T-helper 2 cell treated with Interferon-gamma antibody and Interleukin-4, amounts not matched to agents 5 μg/mL and 100 μg/mL, for 36 hours (primary cell): ENCODE data around the gene MED9.
"Not testable (repeated sequence)": the region's sequence is repeated elsewhere in the genome, so short reads cannot be mapped to it uniquely, and the experiment has no call there.

Experiments
- DNase-seq: peaks from one replicate; pipeline ENCODE4 v3.0.0; 2021; ENCODE audit warnings: low spot score
- H3K27ac Mint-ChIP-seq: one replicate; pipeline ENCODE4 v1.8.0; 2021; ENCODE audit warnings: mild to moderate bottlenecking, mixed read lengths
- H3K27me3 Mint-ChIP-seq: one replicate; pipeline ENCODE4 v1.8.0; 2021; ENCODE audit warnings: low read depth, mixed read lengths
- H3K36me3 Mint-ChIP-seq: one replicate; pipeline ENCODE4 v1.8.0; 2021; ENCODE audit warnings: low read depth, mixed read lengths
- H3K4me1 Mint-ChIP-seq: one replicate; pipeline ENCODE4 v1.8.0; 2021; ENCODE audit warnings: low read depth, mixed read lengths
- H3K4me3 Mint-ChIP-seq: one replicate; pipeline ENCODE4 v1.8.0; 2022; ENCODE audit warnings: mild to moderate bottlenecking, moderate library complexity, mixed read lengths
- H3K9me3 Mint-ChIP-seq: one replicate; pipeline ENCODE4 v1.8.0; 2021; ENCODE audit warnings: mixed read lengths

The MED9 gene

DNA sequence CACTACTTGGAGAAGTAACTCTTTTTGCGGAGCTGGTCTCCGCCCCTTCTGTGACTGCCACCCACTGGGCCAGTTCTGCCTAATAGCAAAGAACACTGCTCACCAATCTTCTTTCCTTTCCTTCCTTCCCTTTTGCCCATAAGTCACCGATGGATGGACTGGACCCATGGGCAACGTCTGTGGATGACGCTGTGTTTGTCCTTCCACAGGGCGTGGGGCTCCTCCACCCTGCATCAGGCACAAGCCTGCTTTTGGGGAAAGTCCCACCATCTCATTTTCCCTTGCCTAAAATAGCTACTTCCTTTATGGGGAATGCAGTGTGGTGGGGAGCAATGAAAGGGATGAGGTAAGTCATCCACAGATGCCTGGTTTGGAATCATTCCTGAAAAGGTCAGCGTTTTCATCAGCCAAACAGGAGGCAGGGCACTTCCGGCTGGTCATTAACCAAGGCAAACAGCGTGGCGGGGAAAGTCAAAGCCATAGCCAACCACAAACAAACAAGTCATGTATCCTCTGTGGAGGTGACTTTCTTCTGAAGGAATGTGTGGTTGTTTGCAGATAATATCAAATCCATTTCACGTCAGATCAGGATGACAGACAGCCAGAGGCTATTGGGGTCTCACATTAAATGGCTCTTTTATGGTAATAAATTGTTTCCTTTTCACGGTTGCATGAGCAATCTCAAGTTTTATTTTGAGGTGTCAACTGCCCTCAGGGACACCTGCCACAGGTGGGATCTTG, 30.7 kb upstream of the MED9 start:
- DNase-seq, result no peak
- Mint-ChIP-seq H3K27me3 (no peaks in the 10 kb centered on the region), H3K27ac (no peak overlapping the region), H3K36me3 (no peaks in the 10 kb centered on the region), H3K4me1 (no peaks in the 10 kb centered on the region), H3K9me3 (no peaks in the 10 kb centered on the region), H3K4me3 (no peak overlapping the region)

DNA sequence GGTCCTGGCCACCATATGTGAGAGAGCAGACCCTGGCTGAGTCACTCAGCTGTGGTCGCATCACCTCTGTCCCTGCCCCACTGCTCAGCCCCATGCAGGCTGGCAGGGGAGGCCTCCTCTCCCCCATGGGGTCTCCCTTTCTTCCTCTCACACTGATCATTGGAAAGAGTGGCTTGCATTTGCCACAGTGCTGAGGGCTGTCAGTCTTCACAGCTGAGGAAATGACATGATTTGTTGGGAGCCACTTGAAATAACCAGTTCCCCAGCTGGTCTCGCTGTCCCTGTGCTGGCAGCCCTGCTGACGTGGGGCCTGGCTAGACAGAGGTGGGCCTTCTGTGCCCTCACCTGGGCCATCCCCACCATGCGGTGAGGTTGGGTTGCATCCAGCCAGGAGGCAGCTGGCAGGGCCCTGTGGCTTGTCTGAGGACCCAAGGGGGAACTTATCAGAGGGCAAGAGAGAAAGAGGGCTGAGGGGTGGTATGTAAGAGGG, 30.1 kb upstream of the MED9 start:
- H3K36me3 Mint-ChIP-seq, result no peaks in the 10 kb centered on the region
- no peak for DNase-seq
- no peak overlapping the region for H3K4me3 Mint-ChIP-seq
- H3K4me1 Mint-ChIP-seq, result no peaks in the 10 kb centered on the region
- H3K27ac Mint-ChIP-seq, result no peak overlapping the region
- H3K27me3 Mint-ChIP-seq, result no peaks in the 10 kb centered on the region
- no peaks in the 10 kb centered on the region for H3K9me3 Mint-ChIP-seq

DNA sequence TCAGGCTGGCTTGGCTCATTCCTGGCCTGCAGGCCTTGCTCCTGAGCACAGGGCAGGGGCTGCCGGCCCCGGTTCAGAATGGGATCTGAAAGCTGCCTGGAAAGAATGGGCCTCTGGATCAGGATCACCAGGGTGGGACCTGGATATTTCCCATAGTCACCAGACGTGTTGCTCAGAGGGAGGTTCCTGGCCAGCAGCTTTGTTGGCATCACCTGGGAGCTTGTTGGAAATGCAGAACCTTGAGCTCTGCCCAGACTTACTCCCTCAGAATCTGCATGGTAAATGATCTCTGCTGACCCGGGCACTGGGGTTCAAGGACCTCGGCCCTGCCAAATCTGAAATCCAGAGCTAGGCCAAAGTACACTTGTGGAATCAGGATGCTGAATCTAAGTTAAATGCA, 29.5 kb upstream of the MED9 start:
- DNase-seq, result no peak
- Mint-ChIP-seq H3K4me3 (no peak overlapping the region), H3K4me1 (no peaks in the 10 kb centered on the region), H3K27ac (no peak overlapping the region), H3K27me3 (no peaks in the 10 kb centered on the region), H3K9me3 (no peaks in the 10 kb centered on the region), H3K36me3 (no peaks in the 10 kb centered on the region)

DNA sequence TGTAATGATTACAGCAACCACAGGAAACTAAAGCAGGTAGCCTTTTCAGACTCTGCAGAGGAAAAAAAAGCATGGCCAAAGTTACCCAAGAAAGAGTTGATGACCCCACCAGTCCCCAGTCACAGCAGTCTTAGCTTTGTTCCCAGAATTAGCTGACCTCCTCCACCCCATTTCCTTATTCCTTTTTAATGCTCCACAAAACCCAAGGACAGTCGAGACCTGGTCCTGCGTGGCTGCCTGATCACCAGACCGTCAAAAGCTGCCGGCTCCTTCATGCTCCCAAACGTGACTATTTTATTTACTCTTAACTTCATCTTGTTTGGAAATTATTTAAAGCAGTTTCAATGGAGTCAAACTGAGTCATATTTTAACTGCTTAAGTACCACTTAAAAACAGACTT, 28.7 kb upstream of the MED9 start:
- no peak overlapping the region for H3K4me3 Mint-ChIP-seq
- H3K9me3 Mint-ChIP-seq, result no peaks in the 10 kb centered on the region
- no peaks in the 10 kb centered on the region for H3K4me1 Mint-ChIP-seq
- no peaks in the 10 kb centered on the region for H3K36me3 Mint-ChIP-seq
- H3K27ac Mint-ChIP-seq, result no peak overlapping the region
- DNase-seq, result no peak
- no peaks in the 10 kb centered on the region for H3K27me3 Mint-ChIP-seq

DNA sequence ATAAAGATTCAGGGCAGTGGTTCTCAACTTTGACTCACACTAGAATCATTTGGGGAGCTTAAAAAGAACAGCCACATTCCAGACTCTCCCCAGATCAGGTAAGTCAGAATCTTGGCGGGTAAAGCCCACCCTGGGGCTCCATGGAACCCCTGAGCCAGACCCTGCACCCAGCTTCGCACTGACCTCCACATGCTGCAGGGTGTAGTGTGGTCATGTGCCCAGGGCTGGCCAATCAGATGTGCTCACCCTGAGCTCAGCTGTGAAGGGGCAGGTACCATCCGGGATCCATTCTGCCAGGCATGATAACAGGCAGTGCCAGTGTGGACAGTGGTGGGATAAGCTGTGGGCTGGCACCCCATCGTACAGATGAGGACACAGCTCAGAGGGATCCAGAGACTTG, 28.1 kb upstream of the MED9 start:
- Mint-ChIP-seq H3K27ac (no peak overlapping the region), H3K27me3 (no peaks in the 10 kb centered on the region), H3K36me3 (no peaks in the 10 kb centered on the region), H3K9me3 (no peaks in the 10 kb centered on the region), H3K4me1 (no peaks in the 10 kb centered on the region), H3K4me3 (no peak overlapping the region)
- DNase-seq, result no peak

DNA sequence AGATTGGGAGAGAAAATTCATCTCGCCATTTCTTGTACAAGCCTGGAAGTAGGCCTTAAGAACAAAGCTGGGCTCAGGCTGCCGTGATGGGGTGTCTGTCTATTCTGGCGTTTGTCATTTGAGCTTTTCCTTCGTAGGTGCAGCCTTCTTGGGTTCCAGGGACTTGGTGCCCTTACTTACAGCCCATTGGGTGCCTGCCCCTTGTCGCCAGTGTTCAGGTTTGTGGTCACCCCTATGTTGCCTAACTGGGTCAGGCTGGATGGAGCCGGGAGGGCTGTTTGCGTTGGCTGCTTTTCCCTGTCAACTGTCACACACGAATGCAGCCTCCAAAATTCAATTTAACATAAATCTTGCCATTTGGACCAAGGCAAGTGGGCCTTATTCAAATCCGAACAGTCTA, 23.7 kb upstream of the MED9 start:
- no peak for DNase-seq
- Mint-ChIP-seq H3K36me3 (no peaks in the 10 kb centered on the region), H3K9me3 (no peaks in the 10 kb centered on the region)

DNA sequence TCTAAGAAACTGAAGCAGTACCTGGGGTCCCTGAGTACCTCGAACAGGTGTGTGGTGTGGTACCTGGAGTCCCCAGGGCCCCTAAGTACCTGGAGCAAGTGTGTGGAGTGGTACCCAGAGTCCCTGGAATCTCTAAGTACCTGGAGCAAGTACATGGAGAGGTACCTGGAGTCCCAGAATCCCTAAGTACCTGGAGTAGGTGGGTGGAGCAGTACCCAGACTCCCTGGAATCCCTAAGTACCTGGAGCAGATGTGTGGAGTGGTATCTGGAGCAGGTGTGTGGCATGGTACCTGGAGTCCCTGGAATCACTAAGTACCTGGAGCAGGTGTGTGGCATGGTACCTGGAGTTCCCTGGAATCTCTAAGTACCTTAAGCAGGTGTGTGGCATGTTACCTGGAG, 22.5 kb upstream of the MED9 start:
- H3K27ac Mint-ChIP-seq, result no peak overlapping the region

More for the DNA sequence above, 23.7 kb upstream of the MED9 start:
- Mint-ChIP-seq H3K4me3 (no peak overlapping the region), H3K4me1 (no peaks in the 10 kb centered on the region), H3K27me3 (no peaks in the 10 kb centered on the region), H3K27ac (no peak overlapping the region)

DNA sequence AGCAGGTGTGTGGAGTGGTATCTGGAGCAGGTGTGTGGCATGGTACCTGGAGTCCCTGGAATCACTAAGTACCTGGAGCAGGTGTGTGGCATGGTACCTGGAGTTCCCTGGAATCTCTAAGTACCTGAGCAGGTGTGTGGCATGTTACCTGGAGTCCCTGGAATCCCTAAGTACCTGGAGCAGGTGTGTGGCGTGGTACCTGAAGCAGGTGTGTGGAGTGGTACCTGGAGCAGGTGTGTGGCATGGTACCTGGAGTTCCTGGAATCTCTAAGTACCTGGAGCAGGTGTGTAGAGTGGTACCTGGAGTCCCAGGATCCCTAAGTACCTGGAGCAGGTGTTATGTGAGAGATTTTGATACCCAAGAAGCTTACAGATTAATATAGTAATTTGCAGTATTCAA, 22.1 kb upstream of the MED9 start:
- H3K27me3 Mint-ChIP-seq, result not testable (repeated sequence)

More for the DNA sequence above, 22.5 kb upstream of the MED9 start:
- DNase-seq, result no peak
- H3K27me3 Mint-ChIP-seq, result no peaks in the 10 kb centered on the region
- H3K4me3 Mint-ChIP-seq, result no peak overlapping the region
- H3K9me3 Mint-ChIP-seq, result no peaks in the 10 kb centered on the region
- no peaks in the 10 kb centered on the region for H3K4me1 Mint-ChIP-seq
- H3K36me3 Mint-ChIP-seq, result no peaks in the 10 kb centered on the region

DNA sequence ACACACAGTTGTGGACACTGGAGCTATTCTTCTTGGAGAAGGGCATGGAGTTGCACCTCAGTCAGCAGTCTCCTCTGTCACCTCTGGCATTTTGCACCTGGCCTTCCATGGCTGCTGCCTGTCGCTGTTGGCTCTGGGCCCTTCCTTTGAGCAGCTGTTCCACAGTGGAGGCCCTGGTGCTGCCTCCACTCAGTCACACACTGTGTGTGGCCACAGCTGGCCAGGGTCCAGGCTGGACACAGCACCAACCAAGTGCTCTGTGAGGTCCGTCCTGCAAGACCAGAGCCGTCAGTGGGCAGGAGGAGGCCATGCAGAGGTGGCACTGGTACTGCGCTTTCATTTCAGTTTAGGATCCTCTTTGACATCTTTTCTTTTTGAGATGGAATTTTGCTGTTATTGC, 21.6 kb upstream of the MED9 start:
- peaks cover 2% of the 10 kb centered on the region for H3K36me3 Mint-ChIP-seq
- no peak for DNase-seq
- H3K4me3 Mint-ChIP-seq, result no peak overlapping the region
- H3K9me3 Mint-ChIP-seq, result peaks cover 4% of the 10 kb centered on the region
- no peaks in the 10 kb centered on the region for H3K27me3 Mint-ChIP-seq
- H3K27ac Mint-ChIP-seq, result no peak overlapping the region
- H3K4me1 Mint-ChIP-seq, result no peaks in the 10 kb centered on the region

More for the DNA sequence above, 22.1 kb upstream of the MED9 start:
- not testable (repeated sequence) for H3K27ac Mint-ChIP-seq, DNase-seq, H3K9me3 Mint-ChIP-seq, H3K4me1 Mint-ChIP-seq, H3K4me3 Mint-ChIP-seq, H3K36me3 Mint-ChIP-seq

DNA sequence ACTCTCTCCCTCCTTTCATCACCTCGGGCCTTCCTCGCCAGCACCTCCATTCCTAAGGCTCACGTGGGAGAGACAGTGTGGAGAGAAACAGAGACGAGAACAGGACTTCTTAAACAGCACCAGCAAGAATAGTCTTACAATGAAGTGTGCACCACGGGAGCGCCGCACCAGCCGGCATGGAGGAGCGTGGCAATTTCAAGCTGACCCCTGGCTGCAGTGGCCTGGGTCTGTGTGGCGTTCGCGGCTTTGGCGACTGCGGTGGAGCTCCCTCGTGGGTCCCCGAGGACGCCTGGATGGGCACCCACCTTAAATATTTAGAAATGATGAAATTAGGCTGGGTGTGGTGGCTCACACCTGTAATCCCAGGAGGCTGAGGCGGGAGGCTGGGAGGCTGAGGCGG, 20.5 kb upstream of the MED9 start:
- Mint-ChIP-seq H3K9me3 (peaks cover 6% of the 10 kb centered on the region), H3K36me3 (peaks cover 3% of the 10 kb centered on the region), H3K27ac (no peak overlapping the region), H3K4me1 (no peaks in the 10 kb centered on the region), H3K27me3 (no peaks in the 10 kb centered on the region), H3K4me3 (no peak overlapping the region)
- DNase-seq, result no peak

DNA sequence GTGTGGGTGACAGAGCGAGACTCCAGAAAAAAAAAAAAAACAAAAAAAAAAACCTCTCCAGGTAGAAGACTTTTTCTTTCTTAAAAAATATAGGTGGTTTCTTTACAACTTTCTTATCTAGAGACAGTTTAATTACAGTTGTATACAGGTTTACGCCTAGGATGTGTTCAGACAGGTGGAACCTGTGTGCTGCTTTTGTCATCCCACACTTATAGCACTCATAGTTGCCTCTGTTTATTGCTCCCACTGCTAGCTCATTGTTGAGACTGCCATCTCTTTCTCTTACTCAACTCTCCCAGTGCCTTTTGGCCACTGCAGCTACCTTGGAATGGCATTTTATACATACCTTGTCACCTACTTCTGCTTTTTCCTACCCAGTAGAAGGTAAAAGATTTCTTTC, 19.1 kb upstream of the MED9 start:
- Mint-ChIP-seq H3K27ac (no peak overlapping the region), H3K36me3 (peaks cover 3% of the 10 kb centered on the region), H3K9me3 (peaks cover 6% of the 10 kb centered on the region), H3K4me3 (no peak overlapping the region), H3K4me1 (no peaks in the 10 kb centered on the region), H3K27me3 (no peaks in the 10 kb centered on the region)
- no peak for DNase-seq

DNA sequence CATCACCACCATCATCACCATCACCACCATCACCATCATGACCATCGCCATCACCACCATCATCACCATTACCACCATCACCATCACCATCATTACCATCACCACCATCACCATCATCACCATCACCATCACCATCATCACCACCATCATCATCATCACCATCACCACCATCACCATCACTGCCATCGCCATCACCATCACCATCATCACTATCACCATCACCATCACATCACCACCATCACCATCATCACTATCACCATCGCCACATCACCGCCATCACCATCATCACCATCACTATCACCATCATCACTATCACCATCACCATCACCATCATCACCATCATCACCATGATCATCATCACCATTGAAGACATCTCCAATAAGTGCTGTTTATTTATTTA, 16.8 kb upstream of the MED9 start:
- DNase-seq, result no peak
- Mint-ChIP-seq H3K4me3 (no peak overlapping the region), H3K36me3 (peaks cover 3% of the 10 kb centered on the region), H3K4me1 (no peaks in the 10 kb centered on the region), H3K9me3 (peaks cover 6% of the 10 kb centered on the region), H3K27ac (no peak overlapping the region), H3K27me3 (no peaks in the 10 kb centered on the region)

DNA sequence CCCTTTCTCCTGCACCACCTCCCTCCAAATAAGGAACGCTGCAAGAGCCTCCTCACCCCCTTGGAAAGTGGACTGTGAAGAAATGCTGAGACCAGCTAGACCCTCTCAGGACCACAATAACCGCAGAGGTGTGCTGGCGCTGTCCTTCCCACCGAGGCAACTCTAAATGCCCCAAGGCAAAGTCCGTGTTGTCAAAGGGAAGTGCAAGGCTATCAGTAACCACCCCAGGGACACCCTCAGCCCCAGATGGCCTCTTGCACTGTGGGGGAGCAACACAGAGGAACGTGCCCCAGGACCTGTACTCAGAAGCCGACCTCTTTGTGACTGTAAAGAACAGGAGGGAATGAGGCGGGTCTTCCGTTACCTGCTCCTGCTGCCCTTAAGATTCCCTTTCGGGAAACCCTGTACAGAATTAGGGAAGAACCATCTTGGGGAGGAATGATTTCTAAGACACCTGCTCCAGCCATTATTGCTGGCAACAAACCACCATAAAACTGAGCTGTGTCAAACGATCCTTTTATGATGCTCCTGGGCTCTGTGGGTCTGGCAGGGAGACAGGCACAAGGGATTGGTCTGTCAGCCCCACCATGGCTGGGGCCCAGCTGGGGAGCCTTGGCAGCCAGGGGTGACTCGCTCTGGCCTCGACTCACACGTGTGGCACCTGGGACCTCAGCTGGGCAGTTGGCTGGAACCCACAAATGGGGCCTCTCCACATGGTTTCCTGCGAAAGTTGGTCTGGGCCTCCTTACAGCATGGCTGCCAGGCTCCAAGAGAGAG, 14.6 kb upstream of the MED9 start:
- Mint-ChIP-seq H3K27ac (no peak overlapping the region), H3K4me1 (no peaks in the 10 kb centered on the region), H3K36me3 (peaks cover 3% of the 10 kb centered on the region), H3K4me3 (no peak overlapping the region), H3K27me3 (peaks cover 6% of the 10 kb centered on the region), H3K9me3 (peaks cover 6% of the 10 kb centered on the region)
- DNase-seq, result no peak

DNA sequence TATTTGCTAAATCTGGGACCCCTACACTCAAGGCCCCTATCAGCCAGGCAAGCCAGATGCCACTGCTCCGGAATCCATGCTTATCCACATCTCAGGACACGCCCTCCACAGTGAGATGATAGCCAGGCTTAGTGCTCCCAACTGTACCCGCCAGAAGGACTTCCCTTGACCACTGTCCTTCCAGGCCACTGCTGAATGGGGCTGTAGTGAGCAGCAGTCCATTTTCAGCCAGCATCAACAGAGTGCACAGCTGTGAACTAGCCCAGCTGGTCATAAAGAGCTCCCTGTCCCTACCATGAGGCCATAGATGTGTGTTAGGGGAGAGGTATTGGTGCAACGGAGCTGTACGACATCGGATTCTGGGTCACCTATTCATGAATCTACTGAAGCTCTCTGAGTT, 13.0 kb upstream of the MED9 start:
- Mint-ChIP-seq H3K27me3 (peaks cover 6% of the 10 kb centered on the region), H3K27ac (no peak overlapping the region), H3K4me1 (no peaks in the 10 kb centered on the region), H3K9me3 (peaks cover 6% of the 10 kb centered on the region), H3K4me3 (no peak overlapping the region), H3K36me3 (peaks cover 3% of the 10 kb centered on the region)
- no peak for DNase-seq
